Neuronal stem cell (in vitro differentiated cells): ENCODE data around the gene CACNG1. TPM values are rescaled to one million over a fixed set of nuclear protein-coding genes. Genes with fewer than 3 reads are reported as not detected.

Source experiments
- DNase-seq: peaks from one replicate; pipeline ENCODE4 v3.0.0-alpha.2; 2013; ENCODE audit warnings: low spot score
- H2AFZ ChIP-seq: one replicate; pipeline ENCODE4 v1.6.1; 2013; ENCODE audit warnings: mild to moderate bottlenecking, low read length, inconsistent platforms
- H2AK5ac ChIP-seq: 2 replicates; pipeline ENCODE4 v1.6.1; 2013; ENCODE audit warnings: low read depth, mild to moderate bottlenecking, inconsistent platforms, low read length, moderate library complexity, mixed read lengths
- H2BK120ac ChIP-seq: 2 replicates; pipeline ENCODE4 v1.6.1; 2013; ENCODE audit warnings: low read depth, mild to moderate bottlenecking, inconsistent platforms, low read length, moderate library complexity, mixed read lengths
- H2BK12ac ChIP-seq: one replicate; pipeline ENCODE4 v1.6.1; 2013; ENCODE audit warnings: low read length, inconsistent platforms
- H2BK15ac ChIP-seq: 2 replicates; pipeline ENCODE4 v1.6.1; 2013; ENCODE audit warnings: mild to moderate bottlenecking, low read length, inconsistent platforms, mixed read lengths
- H2BK5ac ChIP-seq: one replicate; pipeline ENCODE4 v1.6.1; 2013; ENCODE audit warnings: inconsistent platforms, mild to moderate bottlenecking, low read length, moderate library complexity
- H3K14ac ChIP-seq: one replicate; pipeline ENCODE4 v1.6.1; 2013; ENCODE audit warnings: low read length, inconsistent platforms
- H3K18ac ChIP-seq: 2 replicates; pipeline ENCODE4 v1.6.1; 2013; ENCODE audit warnings: low read length, inconsistent platforms
- H3K23ac ChIP-seq: 2 replicates; pipeline ENCODE4 v1.6.1; 2013; ENCODE audit warnings: low read depth, mild to moderate bottlenecking, mixed read lengths, low read length, inconsistent platforms; ENCODE audit not compliant: poor library complexity
- H3K27ac ChIP-seq: replicated peaks from 3 replicates; pipeline ENCODE4 v1.5.1; 2013; ENCODE audit warnings: low read length, inconsistent platforms
- H3K27me3 ChIP-seq, 3 experiments: 2 replicates each; pipeline ENCODE4 v1.6.1; 2013; ENCODE audit warnings: low read length in 3 of 3, mild to moderate bottlenecking in 2 of 3, inconsistent platforms in 1 of 3, low read depth in 1 of 3, mixed read lengths in 1 of 3, moderate library complexity in 1 of 3; ENCODE audit not compliant: control insufficient read depth in 3 of 3, insufficient read depth in 3 of 3
- H3K36me3 ChIP-seq, 2 donors: replicated peaks in 1 of 2; 2 replicates each; pipeline ENCODE4 v1.6.1; 2013; ENCODE audit warnings: low read length in 2 of 2; ENCODE audit not compliant: control insufficient read depth in 2 of 2, insufficient read depth in 2 of 2
- H3K4ac ChIP-seq: 2 replicates; pipeline ENCODE4 v1.6.1; 2013; ENCODE audit warnings: inconsistent platforms, mild to moderate bottlenecking, low read length, moderate library complexity
- H3K4me1 ChIP-seq, 2 donors: 1 replicate in 1 of 2; 2 replicates in 1 of 2; pipeline ENCODE4 v1.6.1; 2013; ENCODE audit warnings: low read length in 2 of 2, low read depth in 1 of 2; ENCODE audit not compliant: control insufficient read depth in 2 of 2, insufficient read depth in 1 of 2
- H3K4me2 ChIP-seq: one replicate; pipeline ENCODE4 v1.6.1; 2013; ENCODE audit warnings: mild to moderate bottlenecking, low read length, inconsistent platforms; ENCODE audit not compliant: insufficient read depth, poor library complexity, severe bottlenecking
- H3K4me3 ChIP-seq, 2 donors: 2 replicates each; pipeline ENCODE4 v1.5.1; 2013; ENCODE audit warnings: low read length in 2 of 2, mild to moderate bottlenecking in 2 of 2, inconsistent platforms in 1 of 2, moderate library complexity in 1 of 2
- H3K79me1 ChIP-seq: one replicate; pipeline ENCODE4 v1.6.1; 2013; ENCODE audit warnings: low read depth, mild to moderate bottlenecking, inconsistent platforms, low read length, moderate library complexity
- H3K9ac ChIP-seq: one replicate; pipeline ENCODE4 v1.6.1; 2013; ENCODE audit warnings: mild to moderate bottlenecking, low read depth, low read length, inconsistent platforms; ENCODE audit not compliant: poor library complexity
- H3K9me3 ChIP-seq, 2 donors: replicated peaks in 1 of 2; 2 replicates each; pipeline versions ENCODE3 to v1.6.1; 2013; ENCODE audit warnings: low read length in 2 of 2, mild to moderate bottlenecking in 2 of 2, inconsistent platforms in 1 of 2, low read depth in 1 of 2, mixed read lengths in 1 of 2, moderate library complexity in 1 of 2; ENCODE audit not compliant: control insufficient read depth in 2 of 2, insufficient read depth in 1 of 2
- H4K8ac ChIP-seq: one replicate; pipeline ENCODE4 v1.6.1; 2013; ENCODE audit warnings: low read depth, mild to moderate bottlenecking, inconsistent platforms, low read length, moderate library complexity
- H4K91ac ChIP-seq: one replicate; pipeline ENCODE4 v1.6.1; 2013; ENCODE audit warnings: low read length, low read depth, mild to moderate bottlenecking, inconsistent platforms; ENCODE audit not compliant: poor library complexity
- WGBS, 2 donors: extraction: QIAGEN DNeasy Blood & Tissue Kit; methylation state at CpG; one replicate each; pipeline ENCODE4 v1.1.7; 2013; ENCODE audit warnings: missing lambda C conversion rate in 2 of 2, mixed read lengths in 1 of 2; ENCODE audit not compliant: insufficient read length in 2 of 2, insufficient replicate concordance in 1 of 2; ENCODE audit errors: extremely low coverage in 2 of 2; 5-methylcytosine and 5-hydroxymethylcytosine counted together
- polyA plus RNA-seq, 2 experiments: library from polyadenylated mRNA; stranded (reverse); fragments of 200-250 nt; gene quantifications; one replicate each; pipeline ENCODE4 v1.2.3, GENCODE V29; 2013

CACNG1 gene
- 0.29 TPM for polyA plus RNA-seq (2013, experiment 1 of 2)
- polyA plus RNA-seq (2013, experiment 2 of 2), result 0.25 TPM

GRCh38 chr17:67044016-67044772 is at the start of gene CACNG1:
Gene CACNG1, plus strand, starts transcription at chr17:67044554. Its CDS starts 107 bp downstream, at chr17:67044661.
- no peak within 1 kb of the TSS for H3K14ac ChIP-seq
- no peak within 1 kb of the TSS for H2AFZ ChIP-seq
- H3K79me1 ChIP-seq, result no peaks in the 10 kb centered on the region
- H3K36me3 ChIP-seq, result no peaks in the 10 kb centered on the region
- no peak within 1 kb of the TSS for H3K4me3 ChIP-seq
- no peak within 1 kb of the TSS for H4K8ac ChIP-seq
- H2BK120ac ChIP-seq, result no peak within 1 kb of the TSS
- no peak within 1 kb of the TSS for H3K9ac ChIP-seq
- H3K27me3 ChIP-seq, result peaks cover 0 to 7% (median 0%) of the 10 kb centered on the region in 3 experiments
- WGBS, 2 donors, result no CpG with 5 or more reads among the region's 32 CpGs
- no peak within 1 kb of the TSS for H3K27ac ChIP-seq
- peaks cover 4 to 9% of the 10 kb centered on the region in 2 donors for H3K9me3 ChIP-seq
- no peaks in the 10 kb centered on the region for H3K4me1 ChIP-seq
- no peak within 1 kb of the TSS for H3K4ac ChIP-seq
- H2BK5ac ChIP-seq, result no peak within 1 kb of the TSS
- peak within 1 kb of the TSS; percentile 6 for H3K23ac ChIP-seq
- no peak within 1 kb of the TSS for H4K91ac ChIP-seq
- no peak within 1 kb of the TSS for H2AK5ac ChIP-seq
- H2BK15ac ChIP-seq, result peak within 1 kb of the TSS; percentile 15
- no peak for DNase-seq
- no peak within 1 kb of the TSS for H3K4me2 ChIP-seq
- no peak within 1 kb of the TSS for H2BK12ac ChIP-seq
- peak within 1 kb of the TSS; percentile 50 for H3K18ac ChIP-seq

- H3K9ac ChIP-seq, result no peak overlapping the region
- no peak overlapping the region for H4K8ac ChIP-seq
- no peak overlapping the region for H4K91ac ChIP-seq
- no peak overlapping the region for H2BK12ac ChIP-seq
- no peaks in the 10 kb centered on the region for H3K79me1 ChIP-seq
- no peak overlapping the region for H3K4me3 ChIP-seq
- no peaks in the 10 kb centered on the region for H3K27me3 ChIP-seq
- no peak overlapping the region for H3K4ac ChIP-seq
- no peak overlapping the region for H2BK5ac ChIP-seq
- H3K18ac ChIP-seq, result no peak overlapping the region
- no peak overlapping the region for H2BK120ac ChIP-seq
- WGBS, 2 donors, result no CpG with 5 or more reads among the region's 12 CpGs
- H3K4me1 ChIP-seq, result no peaks in the 10 kb centered on the region
- H3K4me2 ChIP-seq, result no peak overlapping the region
- H2AK5ac ChIP-seq, result no peak overlapping the region
- peaks cover 0 to 8% of the 10 kb centered on the region in 2 donors for H3K36me3 ChIP-seq
- no peak for DNase-seq
- no peak overlapping the region for H2AFZ ChIP-seq
- H2BK15ac ChIP-seq, result no peak overlapping the region
- no peak overlapping the region for H3K23ac ChIP-seq
- H3K9me3 ChIP-seq, result no peaks in the 10 kb centered on the region
- no peak overlapping the region for H3K14ac ChIP-seq
- H3K27ac ChIP-seq, result no peak overlapping the region
Measured at GRCh38 chr17:66994930-66995535, 49.3 kb upstream of the CACNG1 start.

GRCh38 chr17:66995944-66996343 is 48.4 kb upstream of the CACNG1 start:
- no peak overlapping the region for H2BK5ac ChIP-seq
- no peak overlapping the region for H4K91ac ChIP-seq
- WGBS, 2 donors, result no CpG with 5 or more reads among the region's 7 CpGs
- no peak overlapping the region for H3K4ac ChIP-seq
- H3K4me2 ChIP-seq, result no peak overlapping the region
- H3K9me3 ChIP-seq, result peaks cover 2 to 6% of the 10 kb centered on the region in 2 donors
- H2BK15ac ChIP-seq, result no peak overlapping the region
- H2AK5ac ChIP-seq, result no peak overlapping the region
- no peak overlapping the region for H3K27ac ChIP-seq
- no peak overlapping the region for H3K9ac ChIP-seq
- no peak overlapping the region for H2AFZ ChIP-seq
- H3K14ac ChIP-seq, result no peak overlapping the region
- H4K8ac ChIP-seq, result no peak overlapping the region
- no peak overlapping the region for H3K4me3 ChIP-seq
- H3K18ac ChIP-seq, result no peak overlapping the region
- no peaks in the 10 kb centered on the region for H3K27me3 ChIP-seq
- H3K4me1 ChIP-seq, result no peaks in the 10 kb centered on the region
- H3K36me3 ChIP-seq, result peaks cover 0 to 11% of the 10 kb centered on the region in 2 donors
- no peak overlapping the region for H2BK12ac ChIP-seq
- no peak overlapping the region for H3K23ac ChIP-seq
- no peaks in the 10 kb centered on the region for H3K79me1 ChIP-seq
- H2BK120ac ChIP-seq, result no peak overlapping the region
- DNase-seq, result no peak

DNA sequence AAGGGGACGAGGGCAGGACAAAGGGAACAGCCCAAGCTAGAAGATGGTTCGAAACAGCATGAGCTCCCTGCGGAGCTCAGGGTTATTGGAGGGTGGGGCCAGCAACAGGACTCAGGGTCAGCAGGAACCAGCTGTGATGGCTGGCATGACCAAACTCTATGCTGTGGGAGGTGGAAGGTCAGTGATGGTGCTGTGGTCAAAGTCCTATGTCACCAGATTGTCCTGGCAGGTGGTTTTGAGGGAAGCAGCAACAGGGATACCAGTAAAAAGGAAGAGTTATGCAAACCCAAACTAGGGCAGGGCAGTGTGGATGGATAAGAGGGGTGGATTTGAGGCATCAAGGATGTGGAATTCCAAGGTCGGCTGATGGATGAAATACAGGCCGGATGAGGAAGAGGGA is 47.4 kb upstream of the CACNG1 start:
- Histone ChIP-seq H3K18ac (no peak overlapping the region), H3K79me1 (no peaks in the 10 kb centered on the region), H2AFZ (no peak overlapping the region), H3K27me3 (no peaks in the 10 kb centered on the region), H2BK12ac (no peak overlapping the region), H4K8ac (no peak overlapping the region), H4K91ac (no peak overlapping the region), H3K9ac (no peak overlapping the region), H2BK120ac (no peak overlapping the region), H3K4ac (no peak overlapping the region), H3K23ac (no peak overlapping the region), H3K36me3 (peaks cover 0 to 11% of the 10 kb centered on the region in 2 donors), H3K14ac (no peak overlapping the region), H2BK15ac (no peak overlapping the region), H3K27ac (no peak overlapping the region), H2AK5ac (no peak overlapping the region), H2BK5ac (no peak overlapping the region), H3K4me2 (no peak overlapping the region), H3K9me3 (peaks cover 6 to 11% of the 10 kb centered on the region in 2 donors), H3K4me3 (no peak overlapping the region), H3K4me1 (no peaks in the 10 kb centered on the region)
- WGBS, 2 donors, result no CpG with 5 or more reads among the region's 5 CpGs
- DNase-seq, result no peak
